Left colon (tissue), 2 donors: Measurements from ENCODE around the gene SKIDA1. TPM values are rescaled to one million over a fixed set of nuclear protein-coding genes. Genes with fewer than 3 reads are reported as not detected.
"Not testable (repeated sequence)": the region's sequence is repeated elsewhere in the genome, so short reads cannot be mapped to it uniquely, and the experiment has no call there.

Experiments
- ATAC-seq: fragments of 200-7000 bp; cut with Tn5 transposase; one replicate; pipeline ENCODE4 v1.9.1; 2020; ENCODE audit warnings: mild to moderate bottlenecking, moderate library complexity
- DNase-seq, 2 donors: peaks; one replicate each; pipeline ENCODE4 v3.0.0-alpha.2; 2020
- intact Hi-C, 2 donors: fragments of 100-400 bp; cut with DNase I in 1 of 2; cut with micrococcal nuclease in 1 of 2; formaldehyde crosslinking; loops; one replicate each; pipeline versions ENCODE4 v1.11.2 to v1.14.0; 2022; cut with DNase I, micrococcal nuclease
- long read RNA-seq: library from polyadenylated mRNA; unstranded; transcript quantifications from one replicate; pipeline ENCODE4 v2.0.0, GENCODE V29; 2021
- total RNA-seq, 2 donors: library from RNA; stranded (reverse); fragmentation: NEBNext Ultra II Directional; extraction: Animal tissue kit (Norgen Biotek cat#: 25700); gene quantifications; one replicate each; pipeline ENCODE4 v1.2.1, GENCODE V29; 2021
- donor health status: DM: no; HTN: no; CAD: no.
- donor health status: DM: yes; HTN: yes; CAD: no.

Gene SKIDA1
- total RNA-seq, result under 1 TPM in 1 of 2 donors, not detected in 1; 0.95 TPM
- long read RNA-seq, result 0 reads

- intact Hi-C loops, result no loop called here
- ATAC-seq (peak; percentile 85), DNase-seq (peak; percentile 81 to 83)
Observed at GRCh38 chr10:21525367-21526187, at the start of gene SKIDA1. SKIDA1 (minus strand) TSS chr10:21525682; CDS start chr10:21517822, 7,860 bp downstream.

DNA sequence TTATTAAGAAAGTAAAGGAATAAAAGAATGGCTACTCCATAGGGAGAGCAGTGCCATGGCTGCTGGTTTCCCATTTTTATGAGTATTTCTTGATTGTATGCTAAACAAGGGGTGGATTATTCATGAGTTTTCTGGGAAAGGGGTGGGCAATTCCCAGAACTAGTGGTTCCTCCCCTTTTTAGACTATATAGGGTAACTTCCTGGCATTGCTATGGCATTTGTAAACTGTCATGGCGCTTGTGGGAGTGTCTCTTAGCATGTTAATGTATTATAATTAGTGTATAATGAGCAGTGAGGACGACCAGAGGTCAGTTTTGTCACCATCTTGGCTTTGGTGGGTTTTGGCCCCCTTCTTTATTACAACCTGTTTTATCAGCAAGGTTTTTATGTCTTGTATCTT, 49.0 kb upstream of the SKIDA1 start:
- ATAC-seq, DNase-seq, intact Hi-C loops: not testable (repeated sequence)

DNA sequence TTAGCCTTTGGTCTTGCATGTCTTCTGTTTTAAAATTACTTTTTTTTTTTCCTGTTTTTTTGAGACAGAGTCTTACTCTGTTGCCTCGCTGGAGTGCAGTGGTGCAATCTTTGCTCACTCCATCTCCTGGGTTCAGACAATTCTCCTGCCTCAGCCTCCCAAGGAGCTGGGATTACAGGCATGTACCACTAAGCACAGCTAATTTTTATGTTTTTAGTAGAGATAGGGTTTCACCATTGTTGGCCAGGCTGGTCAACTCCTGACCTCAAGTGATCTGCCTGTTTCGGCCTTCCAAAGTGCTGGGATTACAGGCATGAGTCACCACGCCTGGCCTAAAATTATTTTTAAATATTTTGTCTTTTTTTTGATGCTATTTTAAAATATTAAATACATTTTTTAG, 47.1 kb upstream of the SKIDA1 start:
- ATAC-seq, result no peak
- no peak for DNase-seq
- intact Hi-C loops, result no loop called here

GRCh38 chr10:21570761-21571521, 45.5 kb upstream of the SKIDA1 start:
- intact Hi-C loops, result no loop called here
- no peak for ATAC-seq
- DNase-seq, result no peak

DNA sequence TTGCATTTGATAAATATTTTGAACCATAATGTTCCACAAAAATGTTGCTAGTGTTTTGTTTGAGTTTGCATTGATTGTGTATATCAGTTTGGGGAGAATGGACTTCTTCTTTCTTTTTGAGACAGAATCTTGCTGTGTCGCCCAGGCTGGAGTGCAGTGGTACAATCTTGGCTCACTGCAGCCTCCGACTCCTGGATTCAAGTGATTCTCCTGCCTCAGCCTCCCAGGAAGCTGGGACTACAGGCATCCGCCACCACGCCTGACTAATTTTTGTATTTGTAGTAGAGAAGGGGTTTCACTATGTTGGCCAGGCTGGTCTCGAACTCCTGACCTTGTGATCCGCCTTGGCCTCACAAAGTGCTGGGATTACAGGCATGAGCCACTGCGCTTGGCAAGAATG, 33.5 kb upstream of the SKIDA1 start:
- DNase-seq, intact Hi-C loops, ATAC-seq: not testable (repeated sequence)

DNA sequence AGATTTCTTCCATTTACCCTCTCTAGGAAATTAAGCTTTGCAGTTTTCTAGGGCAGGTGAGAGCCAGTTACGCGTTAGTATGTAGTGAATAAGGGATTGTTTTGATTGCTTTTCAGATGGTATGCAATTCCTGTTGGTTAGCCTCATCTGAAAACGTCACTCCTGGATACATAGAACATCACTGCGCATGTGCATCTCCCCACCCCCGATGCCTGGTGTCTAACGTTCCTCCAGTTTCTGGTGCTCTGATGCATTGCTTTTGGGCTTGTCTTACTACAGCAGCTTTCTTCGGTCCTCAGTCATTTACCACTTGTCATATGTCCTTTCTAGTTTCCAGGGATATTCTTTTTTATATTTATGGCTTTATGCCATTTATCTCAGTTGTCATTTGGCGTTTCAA, 31.0 kb upstream of the SKIDA1 start:
- DNase-seq, result no peak
- ATAC-seq, result no peak
- intact Hi-C loops, result no loop called here

DNA sequence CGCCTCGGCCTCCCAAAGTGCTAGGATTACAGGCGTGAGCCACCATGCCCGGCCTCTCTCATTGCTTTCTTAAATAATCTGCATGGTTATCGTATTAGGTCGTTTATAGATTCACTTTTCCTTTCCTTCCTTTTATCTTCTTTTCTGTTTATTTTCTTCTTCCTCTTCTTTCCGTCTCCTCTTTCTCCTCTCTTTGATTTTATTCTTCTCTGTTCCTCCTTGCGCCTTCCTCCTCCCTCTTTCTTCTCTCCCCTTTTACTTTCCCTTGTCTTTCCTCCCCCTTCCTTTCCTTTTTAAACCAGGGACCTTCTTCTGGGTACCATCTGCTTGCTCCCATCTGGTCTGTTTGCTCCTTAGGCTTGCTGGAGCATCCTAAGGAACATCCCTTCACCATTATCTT, 27.2 kb upstream of the SKIDA1 start:
- intact Hi-C loops, result no loop called here
- no peak for ATAC-seq
- DNase-seq, result no peak

DNA sequence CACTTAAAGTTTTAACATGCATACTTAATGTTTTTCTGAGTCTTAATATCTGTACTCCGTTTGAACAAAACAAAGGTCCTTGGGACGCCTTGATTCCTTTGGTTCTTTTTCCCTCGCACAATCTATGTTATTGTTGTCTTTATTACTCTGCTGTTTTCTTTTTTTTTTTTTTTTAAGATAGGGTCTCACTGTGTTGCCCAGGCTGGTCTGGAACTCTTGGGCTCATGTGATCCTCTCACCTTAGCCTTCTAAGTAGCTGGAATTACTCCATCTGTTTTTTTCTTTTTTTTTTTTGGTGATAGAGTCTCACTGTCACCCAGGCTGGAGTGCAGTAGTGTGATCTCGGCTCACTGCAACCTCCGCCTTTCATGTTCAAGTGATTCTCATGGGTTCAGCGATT, 21.8 kb upstream of the SKIDA1 start:
- intact Hi-C loops, result no loop called here
- no peak for ATAC-seq
- DNase-seq, result no peak

DNA sequence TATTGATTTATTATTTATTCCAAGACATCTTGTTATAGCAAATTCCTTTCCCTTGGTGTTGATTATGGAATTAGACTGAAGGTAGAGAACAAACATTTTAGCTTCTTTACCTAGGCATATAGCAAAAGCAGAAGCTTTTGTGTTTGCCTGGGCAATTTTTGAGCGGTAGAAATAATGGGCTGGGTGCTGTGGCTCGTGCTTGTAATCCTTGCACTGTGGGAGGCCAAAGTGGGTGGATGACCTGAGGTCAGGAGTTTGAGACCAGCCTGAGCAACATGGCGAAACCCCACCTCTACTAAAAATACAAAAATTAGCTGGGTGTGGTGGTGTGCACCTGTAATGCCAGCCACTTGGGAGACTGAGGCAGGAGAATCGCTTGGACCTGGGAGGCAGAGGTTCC, 15.2 kb upstream of the SKIDA1 start:
- intact Hi-C loops, DNase-seq, ATAC-seq: not testable (repeated sequence)

DNA sequence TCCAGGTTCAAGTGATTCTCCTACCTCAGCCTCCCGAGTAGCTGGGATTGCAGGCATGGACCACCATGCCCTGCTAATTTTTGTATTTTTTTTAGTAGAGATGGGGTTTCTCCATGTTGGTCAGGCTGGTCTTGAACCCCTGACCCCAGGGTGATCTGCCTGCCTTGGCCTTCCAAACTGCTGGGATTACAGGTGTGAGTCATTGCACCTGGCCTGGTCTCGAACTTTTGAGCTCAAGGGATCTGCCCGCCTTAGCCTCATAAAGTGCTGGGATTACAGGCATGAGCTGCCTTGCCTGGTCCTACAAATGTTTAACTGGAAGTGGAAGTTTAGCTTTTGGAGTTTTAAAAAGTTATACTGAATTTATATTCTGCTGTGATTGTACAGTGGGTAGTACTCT, 11.4 kb upstream of the SKIDA1 start:
- no peak for ATAC-seq
- intact Hi-C loops, result no loop called here
- DNase-seq, result no peak

- intact Hi-C loops, ATAC-seq, DNase-seq: not testable (repeated sequence)
Observed at GRCh38 chr10:21535976-21536375, 10.5 kb upstream of the SKIDA1 start.

- ATAC-seq, result no peak
- intact Hi-C loops, result no loop called here
Observed at GRCh38 chr10:21535494-21535965, 10.0 kb upstream of the SKIDA1 start.

GRCh38 chr10:21534604-21535493, 9.4 kb upstream of the SKIDA1 start:
- ATAC-seq (peak; percentile 67), DNase-seq (peak; percentile 68 to 77)
- intact Hi-C loops, result no loop called here

More at GRCh38 chr10:21535494-21535965, 10.0 kb upstream of the SKIDA1 start:
- DNase-seq, result no peak

DNA sequence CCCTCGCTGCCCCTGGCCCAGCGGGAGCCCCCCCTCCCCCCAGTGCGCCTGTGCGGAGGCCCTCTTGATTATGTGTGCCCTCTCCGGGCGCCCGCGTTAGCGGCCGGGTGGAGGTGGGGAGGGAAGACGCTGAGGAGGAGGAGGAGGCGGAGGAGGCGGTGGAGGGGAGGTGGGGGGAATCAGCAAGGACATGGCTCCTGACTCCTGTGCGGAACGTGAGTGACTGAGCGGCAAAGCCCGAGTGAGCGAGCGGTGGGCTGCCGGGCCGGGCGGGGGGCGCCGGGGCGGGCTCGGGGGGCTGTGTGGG, 8.8 kb upstream of the SKIDA1 start:
- DNase-seq, result no peak
- intact Hi-C loops, result no loop called here
- no peak for ATAC-seq

DNA sequence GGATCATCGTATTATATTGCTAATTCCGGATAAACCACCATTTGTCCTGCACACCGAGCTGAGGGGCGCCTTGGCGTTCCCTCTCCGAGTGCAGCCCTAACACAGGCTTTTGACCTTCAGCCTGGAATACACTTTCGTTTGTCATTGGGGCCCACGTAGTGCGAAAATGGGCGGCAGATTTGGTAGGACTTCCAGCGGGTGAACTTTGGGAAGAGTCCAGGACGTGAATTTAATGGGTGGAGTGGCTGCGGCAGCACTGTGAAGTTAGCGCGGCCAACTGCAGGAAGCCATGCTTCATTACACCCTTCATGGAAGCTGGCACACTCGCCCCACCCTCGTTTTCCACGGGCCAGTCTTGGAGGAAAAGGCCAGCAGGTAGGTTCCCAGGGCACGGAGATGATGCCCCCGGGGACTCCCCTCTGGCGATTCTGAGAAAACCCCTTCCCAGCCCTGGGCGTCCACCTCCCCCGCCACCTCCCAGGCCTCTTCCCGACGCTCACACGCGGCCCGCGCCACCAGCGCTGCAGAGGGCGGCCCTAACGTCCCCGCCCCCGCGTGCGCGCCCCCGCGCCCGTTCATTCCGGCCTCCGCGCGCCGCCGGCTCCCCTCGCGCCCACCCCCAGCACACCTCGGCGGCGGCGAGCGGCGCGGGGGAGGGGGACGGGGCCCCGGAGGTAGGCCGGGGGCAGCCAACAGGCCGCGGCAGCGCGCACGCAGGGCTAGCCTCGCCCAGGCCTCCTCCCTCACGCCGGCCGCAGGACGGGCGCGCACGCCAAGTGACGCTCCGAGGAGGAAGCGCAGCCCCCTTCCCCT, 8.2 kb upstream of the SKIDA1 start, which contains the start of gene MLLT10:
Gene MLLT10, plus strand, starts transcription at position 766 of the 813 bp plus-strand sequence. CDS start 413 bp downstream, outside the sequence.
- DNase-seq (peak; percentile 95 to 97), ATAC-seq (peak; percentile 90)
- intact Hi-C loops, result no loop called here

GRCh38 chr10:21532694-21533466, 7.4 kb upstream of the SKIDA1 start:
- intact Hi-C loops, result no loop called here
- ATAC-seq (no peak), DNase-seq (no peak)

DNA sequence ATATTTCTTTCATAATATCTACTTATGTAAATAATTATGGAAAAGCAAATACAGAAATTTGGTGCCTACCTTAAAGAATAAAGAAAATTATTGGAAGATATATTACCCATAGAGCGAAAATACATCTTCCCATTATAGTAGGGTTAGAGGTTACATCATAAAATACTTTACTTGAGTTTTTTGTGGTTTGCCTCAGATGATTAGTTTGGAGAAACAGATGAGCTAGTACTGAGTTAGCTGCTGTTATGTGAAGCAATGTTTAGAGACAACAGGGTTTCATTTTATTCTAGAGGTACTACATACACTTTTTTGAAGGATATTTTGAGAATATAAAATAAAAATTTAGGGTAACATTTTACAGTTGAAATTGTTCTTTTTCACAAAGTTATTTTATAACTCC, 5.7 kb upstream of the SKIDA1 start:
- ATAC-seq, result no peak
- intact Hi-C loops, result no loop called here
- no peak for DNase-seq
